WTC11 (cell line): ENCODE results near the gene TNIP2.

Source experiments
- ATF3 ChIP-seq: sonication (generic); formaldehyde crosslinking; conservative IDR thresholded peaks from 2 replicates; pipeline ENCODE4 v1.8.1; 2022; ENCODE audit warnings: mild to moderate bottlenecking, missing genetic modification reagents
- CTCF ChIP-seq: fragments of 200-600 bp; IDR thresholded peaks from 2 replicates; pipeline ENCODE4 v1.8.0; 2022; ENCODE audit warnings: antibody characterized with exemption
- E2F1 ChIP-seq: sonication (generic); formaldehyde crosslinking; IDR thresholded peaks from 2 replicates; pipeline ENCODE4 v1.8.0; 2022; ENCODE audit warnings: mild to moderate bottlenecking, missing genetic modification reagents
- GABPB1 ChIP-seq: sonication (generic); formaldehyde crosslinking; IDR thresholded peaks from 2 replicates; pipeline ENCODE4 v1.8.1; 2023; ENCODE audit warnings: mild to moderate bottlenecking, missing genetic modification reagents
- IRF1 ChIP-seq: sonication (generic); formaldehyde crosslinking; IDR thresholded peaks from 2 replicates; pipeline ENCODE4 v1.8.0; 2023; ENCODE audit warnings: missing genetic modification reagents
- MAX ChIP-seq: sonication (generic); formaldehyde crosslinking; IDR thresholded peaks from 2 replicates; pipeline ENCODE4 v1.8.0; 2022; ENCODE audit warnings: mild to moderate bottlenecking, missing genetic modification reagents
- NFYB ChIP-seq: sonication (generic); formaldehyde crosslinking; conservative IDR thresholded peaks from 2 replicates; pipeline ENCODE4 v1.8.0; 2022; ENCODE audit warnings: low read depth, missing genetic modification reagents
- TCF7 ChIP-seq: sonication (generic); formaldehyde crosslinking; IDR thresholded peaks from 2 replicates; pipeline ENCODE4 v1.8.0; 2022; ENCODE audit warnings: mild to moderate bottlenecking, low read depth, missing genetic modification reagents, moderate library complexity
- USF2 ChIP-seq: sonication (generic); formaldehyde crosslinking; IDR thresholded peaks from 2 replicates; pipeline ENCODE4 v1.8.1; 2023; ENCODE audit warnings: mild to moderate bottlenecking, missing genetic modification reagents, moderate library complexity
- ZBTB21 ChIP-seq: sonication (generic); formaldehyde crosslinking; IDR thresholded peaks from 2 replicates; pipeline ENCODE4 v1.8.1; 2023; ENCODE audit warnings: mild to moderate bottlenecking, missing genetic modification reagents, borderline replicate concordance
- ZNF396 ChIP-seq: fragments of 250-450 bp; sonication (Bioruptor Pico); IDR thresholded peaks from 2 replicates; pipeline ENCODE4 v1.8.0; 2021; ENCODE audit warnings: mild to moderate bottlenecking, moderate library complexity, borderline replicate concordance

GRCh38 chr4:2755821-2756690 is at the start of gene TNIP2:
- TF ChIP-seq CTCF, result no peak
- TF ChIP-seq ATF3 (CRISPR knock-in tag), result no peak
- TF ChIP-seq E2F1 (CRISPR knock-in tag), result no peak
- TF ChIP-seq ZBTB21, result 0 out of 2 replicates have a peak, but pooled peaks have one; percentile 66
- no peak; the same call in 1 of the 2 replicates for TF ChIP-seq IRF1 (CRISPR knock-in tag)
- TF ChIP-seq MAX (CRISPR knock-in tag), result peak; percentile 17; the same call in 1 of the 2 replicates
- 0 out of 2 replicates have a peak, but pooled peaks have one; percentile 25 for TF ChIP-seq NFYB (CRISPR knock-in tag)
- TF ChIP-seq USF2 (CRISPR knock-in tag), result peak; percentile 27; the same call in 1 of the 2 replicates
- TF ChIP-seq GABPB1, result 0 out of 2 replicates have a peak, but pooled peaks have one; percentile 60
- no peak for TF ChIP-seq ZNF396 (CRISPR knock-in tag)
- TF ChIP-seq TCF7 (CRISPR knock-in tag), result peak; percentile 79; the same call in 1 of the 2 replicates
